Stomach (tissue), 4 donors: ENCODE data around the gene MTF2.

Experiments
- EP300 ChIP-seq: sonication (generic); formaldehyde crosslinking; IDR thresholded peaks from one replicate; pipeline ENCODE4 v1.6.1; 2017; ENCODE audit warnings: antibody characterized with exemption
- POLR2A ChIP-seq, 4 donors: fragments of 450-650 bp; IDR thresholded peaks; one replicate each; pipeline ENCODE4 v1.6.1; 2016; ENCODE audit warnings: antibody characterized with exemption in 4 of 4, control low read depth in 2 of 4, mild to moderate bottlenecking in 1 of 4, moderate library complexity in 1 of 4
- POLR2AphosphoS5 ChIP-seq, 3 donors: sonication (generic); formaldehyde crosslinking; IDR thresholded peaks; one replicate each; pipeline ENCODE4 v1.6.1; 2016; ENCODE audit warnings: antibody characterized with exemption in 3 of 3
- TF ChIP-seq, protein P1 (sequence below), 7 experiments: fragments of 450-650 bp in 4 of 7; fragments of 200-600 bp in 3 of 7; sonication (generic) in 3 of 7; IDR thresholded peaks; one replicate each; pipeline ENCODE4 v1.5.1; 2016 to 2019; ENCODE audit warnings: antibody characterized with exemption in 7 of 7, control low read depth in 2 of 7, mild to moderate bottlenecking in 1 of 7

DNA sequence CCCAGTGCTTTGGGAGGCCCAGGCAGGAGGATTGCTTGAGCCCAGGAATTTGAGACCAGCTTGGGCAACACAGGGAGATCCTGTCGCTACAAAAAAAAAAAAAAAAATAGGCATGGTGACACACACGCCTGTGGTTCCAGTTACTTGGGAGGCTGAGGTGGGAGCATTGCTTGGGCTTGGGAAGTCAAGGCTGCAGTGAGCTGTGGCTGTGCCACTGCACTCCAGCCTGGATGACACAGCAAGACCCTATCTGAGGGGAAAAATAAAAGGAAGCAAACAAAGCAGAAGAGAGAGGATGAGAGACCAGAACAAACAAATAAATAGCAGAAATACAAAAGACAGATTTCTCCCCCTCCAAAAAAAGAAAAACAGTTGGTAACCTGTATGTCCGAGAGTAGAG is 34.0 kb downstream of the MTF2 start:
- TF ChIP-seq POLR2A (IDR thresholded peaks at IDR 0.05) (no peak), EP300 (no peak), POLR2AphosphoS5 (IDR thresholded peaks at IDR 0.05) (no peak)
- TF ChIP-seq, protein P1, sequence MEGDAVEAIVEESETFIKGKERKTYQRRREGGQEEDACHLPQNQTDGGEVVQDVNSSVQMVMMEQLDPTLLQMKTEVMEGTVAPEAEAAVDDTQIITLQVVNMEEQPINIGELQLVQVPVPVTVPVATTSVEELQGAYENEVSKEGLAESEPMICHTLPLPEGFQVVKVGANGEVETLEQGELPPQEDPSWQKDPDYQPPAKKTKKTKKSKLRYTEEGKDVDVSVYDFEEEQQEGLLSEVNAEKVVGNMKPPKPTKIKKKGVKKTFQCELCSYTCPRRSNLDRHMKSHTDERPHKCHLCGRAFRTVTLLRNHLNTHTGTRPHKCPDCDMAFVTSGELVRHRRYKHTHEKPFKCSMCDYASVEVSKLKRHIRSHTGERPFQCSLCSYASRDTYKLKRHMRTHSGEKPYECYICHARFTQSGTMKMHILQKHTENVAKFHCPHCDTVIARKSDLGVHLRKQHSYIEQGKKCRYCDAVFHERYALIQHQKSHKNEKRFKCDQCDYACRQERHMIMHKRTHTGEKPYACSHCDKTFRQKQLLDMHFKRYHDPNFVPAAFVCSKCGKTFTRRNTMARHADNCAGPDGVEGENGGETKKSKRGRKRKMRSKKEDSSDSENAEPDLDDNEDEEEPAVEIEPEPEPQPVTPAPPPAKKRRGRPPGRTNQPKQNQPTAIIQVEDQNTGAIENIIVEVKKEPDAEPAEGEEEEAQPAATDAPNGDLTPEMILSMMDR (IDR thresholded peaks at IDR 0.05) = no peak
